ENCODE results near the gene LAD1. TPM values are rescaled to one million over a fixed set of nuclear protein-coding genes. Genes with fewer than 3 reads are reported as not detected.

LAD1 gene
- total and polyA plus RNA-seq, 2 experiments from 2014 or later: 63.5 to 64.2 TPM

- DNase-seq (ENCODE audit: low spot score): no peak
- Histone ChIP-seq H3K4me3 (no peak overlapping the region), H3K4me1 (ENCODE audit: insufficient read depth) (peaks cover 15% of the 10 kb centered on the region), H3K27ac (no peak overlapping the region), H3K36me3 (replicated peaks; ENCODE audit: insufficient read depth, low read depth) (no peaks in the 10 kb centered on the region), H4K20me1 (ENCODE audit: insufficient read depth, poor library complexity, severe bottlenecking) (no peaks in the 10 kb centered on the region), H3K79me2 (no peaks in the 10 kb centered on the region), H3K27me3 (no peaks in the 10 kb centered on the region), H3K9me3 (ENCODE audit: low read depth) (no peaks in the 10 kb centered on the region), H3K9me2 (replicated peaks; ENCODE audit: insufficient read depth) (no peaks in the 10 kb centered on the region), H3K4me2 (no peak overlapping the region), H2AFZ (no peak overlapping the region)
- TF ChIP-seq CTCF (IDR thresholded peaks at IDR 0.05; ENCODE audit: poor library complexity) (no peak), EZH2phosphoT487 (IDR thresholded peaks at IDR 0.05; ENCODE audit: low read depth, severe bottlenecking, unreplicated experiment) (no peak), EZH2 (IDR thresholded peaks at IDR 0.05; ENCODE audit: borderline replicate concordance) (no peak)
- WGBS (ENCODE audit: low lambda C conversion rate, missing lambda C conversion rate): 93% methylated on average over 10 of the region's 10 CpGs
Measured at GRCh38 chr1:201332616-201333335, 66.3 kb downstream of the LAD1 start.

GRCh38 chr1:201332021-201332420 is 67.1 kb downstream of the LAD1 start:
- no peaks in the 10 kb centered on the region for H3K36me3 ChIP-seq (replicated peaks; ENCODE audit: insufficient read depth, low read depth)
- H3K27ac ChIP-seq: no peak overlapping the region
- no peak overlapping the region for H2AFZ ChIP-seq
- TF ChIP-seq EZH2 (IDR thresholded peaks at IDR 0.05; ENCODE audit: borderline replicate concordance) (no peak), CTCF (IDR thresholded peaks at IDR 0.05; ENCODE audit: poor library complexity) (no peak), EZH2phosphoT487 (IDR thresholded peaks at IDR 0.05; ENCODE audit: low read depth, severe bottlenecking, unreplicated experiment) (no peak)
- DNase-seq (ENCODE audit: low spot score): no peak
- no peaks in the 10 kb centered on the region for H3K79me2 ChIP-seq
- H3K4me2 ChIP-seq: no peak overlapping the region
- no peak overlapping the region for H3K4me3 ChIP-seq
- no peaks in the 10 kb centered on the region for H3K9me2 ChIP-seq (replicated peaks; ENCODE audit: insufficient read depth)
- H3K9me3 ChIP-seq (ENCODE audit: low read depth): no peaks in the 10 kb centered on the region
- peaks cover 15% of the 10 kb centered on the region for H3K4me1 ChIP-seq (ENCODE audit: insufficient read depth)
- WGBS (ENCODE audit: low lambda C conversion rate, missing lambda C conversion rate): 92% methylated on average over 5 of the region's 8 CpGs
- H4K20me1 ChIP-seq (ENCODE audit: insufficient read depth, poor library complexity, severe bottlenecking): no peaks in the 10 kb centered on the region
- H3K27me3 ChIP-seq: no peaks in the 10 kb centered on the region

GRCh38 chr1:201331166-201331565 is 68.0 kb downstream of the LAD1 start:
- no peaks in the 10 kb centered on the region for H3K9me2 ChIP-seq (replicated peaks; ENCODE audit: insufficient read depth)
- no peak for DNase-seq (ENCODE audit: low spot score)
- no peak overlapping the region for H3K4me3 ChIP-seq
- H3K4me2 ChIP-seq: no peak overlapping the region
- no peaks in the 10 kb centered on the region for H3K36me3 ChIP-seq (replicated peaks; ENCODE audit: insufficient read depth, low read depth)
- no peak overlapping the region for H3K27ac ChIP-seq
- no peaks in the 10 kb centered on the region for H4K20me1 ChIP-seq (ENCODE audit: insufficient read depth, poor library complexity, severe bottlenecking)
- H3K27me3 ChIP-seq: no peaks in the 10 kb centered on the region
- peaks cover 15% of the 10 kb centered on the region for H3K4me1 ChIP-seq (ENCODE audit: insufficient read depth)
- no peak overlapping the region for H2AFZ ChIP-seq
- H3K9me3 ChIP-seq (ENCODE audit: low read depth): no peaks in the 10 kb centered on the region
- whole genome bisulfite sequencing (ENCODE audit: low lambda C conversion rate, missing lambda C conversion rate): 91% methylated on average over 7 of the region's 7 CpGs
- H3K79me2 ChIP-seq: no peaks in the 10 kb centered on the region
- TF ChIP-seq EZH2phosphoT487 (IDR thresholded peaks at IDR 0.05; ENCODE audit: low read depth, severe bottlenecking, unreplicated experiment): no peak
- no peak for TF ChIP-seq EZH2 (IDR thresholded peaks at IDR 0.05; ENCODE audit: borderline replicate concordance)
- TF ChIP-seq CTCF (IDR thresholded peaks at IDR 0.05; ENCODE audit: poor library complexity): no peak

Other genes with a start within 250 kb of the LAD1 start
- gene TMEM9, start 244.8 kb downstream of the LAD1 start, total RNA-seq: 103 and 104 TPM in 2 replicates
- gene TMEM9, start 244.8 kb downstream of the LAD1 start, polyA plus RNA-seq: 99.4 and 113 TPM in 2 replicates
- 0.04 and 3.1 TPM in 2 replicates for gene IGFN1, start 208.5 kb downstream of the LAD1 start, total RNA-seq
- 0.37 TPM in 1 of 2 replicates, not detected in the other for gene IGFN1, start 208.5 kb downstream of the LAD1 start, polyA plus RNA-seq
- gene PKP1, start 115.8 kb downstream of the LAD1 start, total RNA-seq: 0.20 and 0.33 TPM in 2 replicates
- gene PKP1, start 115.8 kb downstream of the LAD1 start, polyA plus RNA-seq: 0.04 and 0.11 TPM in 2 replicates
- gene TNNT2, start 21.6 kb downstream of the LAD1 start, total RNA-seq: 22.3 and 25.9 TPM in 2 replicates
- 33.5 and 55.1 TPM in 2 replicates for gene TNNT2, start 21.6 kb downstream of the LAD1 start, polyA plus RNA-seq
- gene TNNI1, start 22.4 kb upstream of the LAD1 start, total RNA-seq: 2.6 and 4.1 TPM in 2 replicates
- gene TNNI1, start 22.4 kb upstream of the LAD1 start, polyA plus RNA-seq: 4.2 and 12.4 TPM in 2 replicates
- 24.4 and 30.2 TPM in 2 replicates for gene PHLDA3, start 69.9 kb upstream of the LAD1 start, total RNA-seq
- gene PHLDA3, start 69.9 kb upstream of the LAD1 start, polyA plus RNA-seq: 62.9 and 64.6 TPM in 2 replicates
- gene CSRP1, start 107.8 kb upstream of the LAD1 start, total RNA-seq: 76.0 and 101 TPM in 2 replicates
- gene CSRP1, start 107.8 kb upstream of the LAD1 start, polyA plus RNA-seq: 47.6 and 50.9 TPM in 2 replicates
- gene NAV1, start 139.8 kb upstream of the LAD1 start, total RNA-seq: 15.0 and 15.2 TPM in 2 replicates
- gene NAV1, start 139.8 kb upstream of the LAD1 start, polyA plus RNA-seq: 18.3 and 18.8 TPM in 2 replicates

All from hepatocyte (in vitro differentiated cells).